GM21367 (cell line): ENCODE results near the gene MYMK.

Experiments used
- ATAC-seq: cut with Tn5 transposase; IDR thresholded peaks from one replicate; pipeline ENCODE4 v1.9.1; 2021; ENCODE audit not compliant: unreplicated experiment

The MYMK gene

GRCh38 chr9:133558191-133559126, 33.7 kb upstream of the MYMK start:
- ATAC-seq: no peak

GRCh38 chr9:133557581-133557980, 32.8 kb upstream of the MYMK start:
- ATAC-seq: no peak

- no peak for ATAC-seq
These were observed 31.6 kb upstream of the MYMK start for GRCh38 chr9:133556354-133556753.

GRCh38 chr9:133554729-133555128, 30.0 kb upstream of the MYMK start:
- ATAC-seq: no peak

- no peak for ATAC-seq
These were observed 29.4 kb upstream of the MYMK start for GRCh38 chr9:133553973-133554713.

GRCh38 chr9:133553123-133553522, 28.4 kb upstream of the MYMK start:
- ATAC-seq: no peak

GRCh38 chr9:133552236-133552635, 27.5 kb upstream of the MYMK start:
- no peak for ATAC-seq

GRCh38 chr9:133551446-133551845, 26.7 kb upstream of the MYMK start:
- no peak for ATAC-seq

GRCh38 chr9:133547116-133547515, 22.4 kb upstream of the MYMK start:
- no peak for ATAC-seq

GRCh38 chr9:133546287-133546680, 21.5 kb upstream of the MYMK start:
- no peak for ATAC-seq

- ATAC-seq: no peak
These were observed 20.9 kb upstream of the MYMK start for GRCh38 chr9:133545494-133546286.

- ATAC-seq: no peak
These were observed 19.2 kb upstream of the MYMK start for GRCh38 chr9:133543772-133544467.

GRCh38 chr9:133542002-133542401, 17.2 kb upstream of the MYMK start:
- ATAC-seq: no peak

GRCh38 chr9:133540698-133541025, 15.9 kb upstream of the MYMK start:
- ATAC-seq: no peak

- ATAC-seq: no peak
These were observed 15.4 kb upstream of the MYMK start for GRCh38 chr9:133539991-133540697.

- ATAC-seq: no peak
These were observed 14.4 kb upstream of the MYMK start for GRCh38 chr9:133538851-133539833.

- no peak for ATAC-seq
These were observed 13.4 kb upstream of the MYMK start for GRCh38 chr9:133538176-133538575.

GRCh38 chr9:133537257-133537656, 12.5 kb upstream of the MYMK start:
- no peak for ATAC-seq

GRCh38 chr9:133536536-133536935, 11.8 kb upstream of the MYMK start:
- ATAC-seq: no peak
